Tibial nerve (tissue), 4 donors: ENCODE data around the gene ISCA1.

Source experiments
- EP300 ChIP-seq, 2 donors: sonication (generic); formaldehyde crosslinking; IDR thresholded peaks; one replicate each; pipeline ENCODE4 v1.6.1; 2017; ENCODE audit warnings: antibody characterized with exemption in 2 of 2, mild to moderate bottlenecking in 1 of 2
- POLR2A ChIP-seq, 2 donors: fragments of 450-650 bp; IDR thresholded peaks; one replicate each; pipeline ENCODE4 v1.6.1; 2017; ENCODE audit warnings: antibody characterized with exemption in 2 of 2, mild to moderate bottlenecking in 2 of 2, moderate library complexity in 2 of 2
- TF ChIP-seq, protein P1 (sequence below), 5 experiments: fragments of 200-600 bp in 3 of 5; fragments of 450-650 bp in 2 of 5; sonication (generic) in 3 of 5; IDR thresholded peaks; one replicate each; pipeline ENCODE4 v1.5.1; 2016 to 2019; ENCODE audit warnings: antibody characterized with exemption in 5 of 5, mild to moderate bottlenecking in 3 of 5, moderate library complexity in 2 of 5

DNA sequence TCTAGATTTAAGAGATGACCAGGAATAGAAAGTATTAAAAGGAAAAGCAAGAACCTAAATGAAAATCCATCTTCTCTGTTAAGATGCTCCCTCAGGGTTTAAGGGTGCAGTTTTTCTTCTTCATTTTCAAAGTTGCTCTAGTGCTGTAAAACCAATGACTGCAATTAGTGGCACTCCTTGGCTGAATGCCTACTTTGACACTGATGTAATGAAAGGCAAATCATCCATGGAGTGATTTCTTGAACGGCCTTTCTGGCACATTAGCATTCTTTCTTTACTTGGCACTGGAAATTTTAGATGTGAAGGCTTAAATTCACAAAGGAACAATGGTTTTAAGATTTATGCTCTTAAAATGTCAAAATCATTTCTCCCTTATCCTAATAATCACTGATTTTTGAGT, 19.3 kb upstream of the ISCA1 start:
- TF ChIP-seq, protein P1, sequence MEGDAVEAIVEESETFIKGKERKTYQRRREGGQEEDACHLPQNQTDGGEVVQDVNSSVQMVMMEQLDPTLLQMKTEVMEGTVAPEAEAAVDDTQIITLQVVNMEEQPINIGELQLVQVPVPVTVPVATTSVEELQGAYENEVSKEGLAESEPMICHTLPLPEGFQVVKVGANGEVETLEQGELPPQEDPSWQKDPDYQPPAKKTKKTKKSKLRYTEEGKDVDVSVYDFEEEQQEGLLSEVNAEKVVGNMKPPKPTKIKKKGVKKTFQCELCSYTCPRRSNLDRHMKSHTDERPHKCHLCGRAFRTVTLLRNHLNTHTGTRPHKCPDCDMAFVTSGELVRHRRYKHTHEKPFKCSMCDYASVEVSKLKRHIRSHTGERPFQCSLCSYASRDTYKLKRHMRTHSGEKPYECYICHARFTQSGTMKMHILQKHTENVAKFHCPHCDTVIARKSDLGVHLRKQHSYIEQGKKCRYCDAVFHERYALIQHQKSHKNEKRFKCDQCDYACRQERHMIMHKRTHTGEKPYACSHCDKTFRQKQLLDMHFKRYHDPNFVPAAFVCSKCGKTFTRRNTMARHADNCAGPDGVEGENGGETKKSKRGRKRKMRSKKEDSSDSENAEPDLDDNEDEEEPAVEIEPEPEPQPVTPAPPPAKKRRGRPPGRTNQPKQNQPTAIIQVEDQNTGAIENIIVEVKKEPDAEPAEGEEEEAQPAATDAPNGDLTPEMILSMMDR (IDR thresholded peaks at IDR 0.05), result no peak
- no peak for TF ChIP-seq POLR2A (IDR thresholded peaks at IDR 0.05)
- TF ChIP-seq EP300 (IDR thresholded peaks at IDR 0.05), result no peak
